GM21717 (cell line): ENCODE results near the gene DDX60.
A peak's percentile ranks its signal among the peaks of the same experiment; 100 is the strongest.
"Not testable (repeated sequence)": the region's sequence is repeated elsewhere in the genome, so short reads cannot be mapped to it uniquely, and the experiment has no call there.

ENCODE experiments used
- ATAC-seq: cut with Tn5 transposase; IDR thresholded peaks from one replicate; pipeline ENCODE4 v1.9.1; 2021; ENCODE audit warnings: mild to moderate bottlenecking, moderate library complexity; ENCODE audit not compliant: unreplicated experiment

DDX60 gene

GRCh38 chr4:168318266-168318895 is at the start of gene DDX60:
DDX60 (minus strand) TSS chr4:168318752; CDS start chr4:168311259, 7,493 bp downstream.
- ATAC-seq: peak; percentile 99

GRCh38 chr4:168367065-168367464 is 48.5 kb upstream of the DDX60 start:
- no peak for ATAC-seq

DNA sequence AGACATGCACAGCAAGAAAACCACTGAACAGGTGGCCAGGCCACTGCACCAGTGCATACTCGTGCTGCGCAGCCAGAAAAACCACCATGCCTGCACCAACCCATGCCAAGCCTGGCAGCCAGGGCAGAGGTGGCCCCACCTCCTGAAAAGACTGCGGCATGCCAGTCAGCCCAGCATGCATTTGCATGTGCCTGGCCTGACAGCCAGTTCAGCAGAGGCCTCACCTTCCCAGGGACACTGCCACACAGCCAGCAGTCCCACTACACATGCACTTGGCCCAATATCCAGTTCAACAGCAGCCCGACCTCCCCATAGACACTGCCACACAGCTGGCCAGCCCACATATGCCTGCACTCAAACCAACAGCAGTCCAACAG is 43.5 kb upstream of the DDX60 start:
- no peak for ATAC-seq

- ATAC-seq: peak; percentile 84
Measured at GRCh38 chr4:168361365-168362024, 42.9 kb upstream of the DDX60 start.

GRCh38 chr4:168360271-168360670 is 41.7 kb upstream of the DDX60 start:
- no peak for ATAC-seq

GRCh38 chr4:168357941-168358340 is 39.4 kb upstream of the DDX60 start:
- no peak for ATAC-seq

GRCh38 chr4:168353746-168354145 is 35.2 kb upstream of the DDX60 start:
- no peak for ATAC-seq

GRCh38 chr4:168337550-168337940 is 19.0 kb upstream of the DDX60 start:
- ATAC-seq: no peak

- ATAC-seq: no peak
Measured at GRCh38 chr4:168336837-168337549, 18.4 kb upstream of the DDX60 start.

- ATAC-seq: no peak
Measured at GRCh38 chr4:168335621-168336020, 17.1 kb upstream of the DDX60 start.

DNA sequence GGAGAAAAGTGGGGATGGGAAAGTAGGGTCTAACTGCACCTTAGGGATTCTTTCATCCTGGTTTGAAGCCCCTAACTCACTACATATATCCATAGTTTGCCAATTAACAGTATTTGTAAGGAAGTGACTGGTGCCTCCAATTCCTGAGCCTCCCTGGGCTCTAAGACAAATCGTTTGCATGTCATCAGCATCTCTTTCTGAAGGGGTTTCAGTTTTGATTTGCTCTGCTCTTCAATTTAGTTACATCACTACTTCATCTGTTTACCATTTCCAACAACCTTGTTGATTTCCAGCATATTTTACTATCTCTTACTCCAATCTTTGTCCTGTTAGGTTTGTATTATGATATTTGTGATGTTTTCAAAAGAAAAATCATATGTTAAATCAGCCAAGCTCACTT is 15.5 kb upstream of the DDX60 start:
- no peak for ATAC-seq

GRCh38 chr4:168330575-168330974 is 12.0 kb upstream of the DDX60 start:
- not testable (repeated sequence) for ATAC-seq

GRCh38 chr4:168325591-168325990 is 7.0 kb upstream of the DDX60 start:
- ATAC-seq: no peak

DNA sequence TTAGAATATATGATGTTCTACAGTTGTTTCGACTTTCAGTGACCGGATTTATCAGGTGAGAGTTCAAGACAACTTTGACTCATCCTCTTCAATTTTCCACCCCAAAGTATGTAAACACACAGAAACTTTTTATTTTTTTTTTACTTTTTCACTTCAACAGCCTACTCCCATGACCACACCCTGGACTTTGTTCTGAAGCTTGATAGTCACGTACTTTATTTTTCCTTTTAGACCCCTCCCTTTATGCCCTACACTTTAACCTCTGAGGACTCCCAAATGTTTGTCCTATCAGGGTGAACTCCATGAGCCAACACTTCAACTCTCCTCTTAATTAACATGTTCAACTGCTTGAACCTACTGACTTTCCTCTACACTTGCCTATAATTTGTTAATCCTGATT is 2.5 kb upstream of the DDX60 start:
- ATAC-seq: no peak

- no peak for ATAC-seq
Measured at GRCh38 chr4:168319486-168320019, 1.0 kb upstream of the DDX60 start.

GRCh38 chr4:168317621-168318020 is 931 bp downstream of the DDX60 start:
- ATAC-seq: no peak

DNA sequence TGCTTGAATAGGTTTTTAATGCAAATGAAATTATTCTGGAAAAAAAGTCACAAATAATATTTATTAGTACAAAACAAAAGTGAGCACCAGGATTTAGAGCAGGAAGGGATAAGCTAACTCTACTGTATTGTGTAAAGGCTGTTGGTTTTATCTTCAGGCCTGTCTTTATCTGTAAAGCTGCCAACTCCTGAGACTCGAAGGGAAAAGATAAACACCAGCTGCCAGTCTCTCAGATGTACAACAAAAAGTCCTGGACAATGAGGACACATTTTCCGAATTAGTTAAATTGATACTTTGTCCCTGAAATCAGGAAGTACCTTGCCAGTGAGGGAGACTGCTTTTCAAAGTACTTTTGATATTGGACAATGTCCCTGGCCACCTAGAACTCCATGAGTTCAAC is 8.8 kb downstream of the DDX60 start:
- no peak for ATAC-seq

GRCh38 chr4:168308912-168309311 is 9.6 kb downstream of the DDX60 start:
- no peak for ATAC-seq

- ATAC-seq: no peak
Measured at GRCh38 chr4:168306476-168306875, 12.1 kb downstream of the DDX60 start.

GRCh38 chr4:168304744-168305459 is 13.7 kb downstream of the DDX60 start:
- ATAC-seq: no peak

DNA sequence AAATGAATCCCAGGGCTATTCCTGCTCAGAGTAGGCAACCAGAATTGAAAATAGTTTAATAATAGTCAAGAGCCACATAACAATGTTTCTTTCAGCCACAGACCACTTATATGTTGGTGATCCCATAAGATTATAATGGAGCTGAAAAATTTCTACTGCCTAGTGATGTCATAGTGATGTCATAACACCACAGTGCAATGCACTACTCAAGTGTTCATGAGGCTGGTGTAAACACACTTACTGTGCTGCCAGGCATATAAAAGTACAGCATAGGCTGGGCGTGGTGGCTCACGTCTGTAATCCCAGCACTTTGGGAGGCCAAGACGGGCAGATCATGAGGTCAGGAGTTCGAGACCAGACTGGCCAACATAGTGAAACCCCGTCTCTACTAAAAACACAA is 15.1 kb downstream of the DDX60 start:
- ATAC-seq: not testable (repeated sequence)
